LNCaP clone FGC (cell line): ENCODE data around the gene ZNF595.
"Not testable (repeated sequence)": the region's sequence is repeated elsewhere in the genome, so short reads cannot be mapped to it uniquely, and the experiment has no call there.

Experiments
- DNase-seq: peaks from one replicate; pipeline ENCODE4 v3.0.0-alpha.2; 2011; ENCODE audit warnings: low read depth
- H3K4me3 ChIP-seq: 2 replicates; pipeline ENCODE4 v1.5.1; 2011; ENCODE audit warnings: mild to moderate bottlenecking, low read depth, low read length, control low read depth
- CTCF ChIP-seq: IDR thresholded peaks from 2 replicates; pipeline ENCODE4 v1.5.1; 2012; ENCODE audit warnings: mild to moderate bottlenecking; ENCODE audit not compliant: control insufficient read depth, insufficient read depth; ENCODE audit errors: extremely low read depth

Gene ZNF595

GRCh38 chr4:51655-52277, 1.4 kb upstream of the ZNF595 start:
- H3K4me3 ChIP-seq, DNase-seq: not testable (repeated sequence)

DNA sequence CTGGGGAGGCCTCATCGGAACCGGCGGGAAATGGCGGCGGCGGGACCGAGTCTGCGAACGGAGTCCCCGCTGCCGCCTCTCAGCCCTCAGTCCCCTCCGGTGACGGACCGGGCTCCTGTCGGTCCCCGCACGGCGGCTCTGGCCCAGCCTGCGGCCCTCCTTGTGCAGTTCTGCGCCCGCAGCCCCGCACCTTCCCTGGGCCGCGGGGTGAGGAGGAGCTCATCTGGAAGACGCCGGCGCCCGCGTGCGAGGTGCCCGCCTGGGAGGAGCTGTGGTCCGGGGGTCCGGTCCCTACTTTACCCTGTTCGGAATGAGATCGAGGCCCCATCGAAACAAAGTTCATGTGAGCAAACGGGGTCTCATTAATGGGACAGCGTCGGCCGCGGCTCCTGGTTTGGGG, 400 bp downstream of the ZNF595 start:
- peak overlapping the region; percentile 45 for H3K4me3 ChIP-seq
- DNase-seq, result not testable (repeated sequence)

GRCh38 chr4:64733-65132, 11.6 kb downstream of the ZNF595 start:
- not testable (repeated sequence) for H3K4me3 ChIP-seq, DNase-seq

- H3K4me3 ChIP-seq, result no peak overlapping the region
- no peak for TF ChIP-seq CTCF
- DNase-seq, result no peak
These were observed 18.7 kb downstream of the ZNF595 start for GRCh38 chr4:71830-72229.

GRCh38 chr4:85951-86350, 32.8 kb downstream of the ZNF595 start:
- H3K4me3 ChIP-seq, result no peak overlapping the region
- no peak for TF ChIP-seq CTCF
- no peak for DNase-seq

- not testable (repeated sequence) for DNase-seq, H3K4me3 ChIP-seq
These were observed 33.6 kb downstream of the ZNF595 start for GRCh38 chr4:86559-87324.

DNA sequence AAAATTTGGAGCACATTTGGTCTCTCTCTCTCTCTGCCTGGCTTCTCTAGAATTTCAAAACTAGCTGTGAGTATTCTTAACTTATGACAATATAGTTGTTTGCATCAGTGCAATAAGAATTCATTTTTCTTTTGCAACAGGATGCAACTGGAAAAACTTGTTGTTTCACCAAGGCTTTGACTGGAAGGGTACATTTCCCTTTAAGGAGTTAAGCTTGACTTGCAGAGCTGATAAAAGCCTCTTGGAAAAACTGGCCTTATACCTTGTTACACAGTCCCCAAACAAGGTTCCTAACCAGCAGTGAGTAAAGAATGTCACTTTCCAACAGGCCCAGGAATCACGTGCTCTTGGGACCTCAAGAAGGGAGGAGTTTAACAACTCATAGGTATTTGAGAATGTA, 45.3 kb downstream of the ZNF595 start:
- DNase-seq, result no peak
- TF ChIP-seq CTCF, result no peak
- H3K4me3 ChIP-seq, result no peak overlapping the region

- TF ChIP-seq CTCF, result no peak
- DNase-seq, result no peak
- no peak overlapping the region for H3K4me3 ChIP-seq
These were observed 46.7 kb downstream of the ZNF595 start for GRCh38 chr4:99863-100262.

DNA sequence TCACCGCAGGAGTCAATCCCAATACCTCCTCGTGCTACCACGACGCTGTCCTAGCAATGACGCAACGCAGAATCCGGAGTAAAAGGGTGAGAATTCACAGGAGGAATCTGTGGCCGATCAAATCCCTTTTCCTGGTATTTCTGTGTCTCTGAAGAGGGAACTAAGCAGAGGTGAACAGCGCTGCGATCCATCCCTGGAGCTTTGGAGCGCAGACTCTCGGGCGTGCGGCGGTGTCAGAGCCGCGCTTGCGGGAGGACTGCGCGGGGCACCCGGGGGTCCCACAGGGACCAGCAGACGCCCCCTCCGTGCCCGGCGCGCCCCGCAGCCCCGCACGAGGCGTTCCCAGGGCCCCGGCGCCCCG, 53.9 kb downstream of the ZNF595 start:
- no peak for DNase-seq
- H3K4me3 ChIP-seq, result no peak overlapping the region
- TF ChIP-seq CTCF, result no peak
